ENCODE results near the gene NHSL2.

DNA sequence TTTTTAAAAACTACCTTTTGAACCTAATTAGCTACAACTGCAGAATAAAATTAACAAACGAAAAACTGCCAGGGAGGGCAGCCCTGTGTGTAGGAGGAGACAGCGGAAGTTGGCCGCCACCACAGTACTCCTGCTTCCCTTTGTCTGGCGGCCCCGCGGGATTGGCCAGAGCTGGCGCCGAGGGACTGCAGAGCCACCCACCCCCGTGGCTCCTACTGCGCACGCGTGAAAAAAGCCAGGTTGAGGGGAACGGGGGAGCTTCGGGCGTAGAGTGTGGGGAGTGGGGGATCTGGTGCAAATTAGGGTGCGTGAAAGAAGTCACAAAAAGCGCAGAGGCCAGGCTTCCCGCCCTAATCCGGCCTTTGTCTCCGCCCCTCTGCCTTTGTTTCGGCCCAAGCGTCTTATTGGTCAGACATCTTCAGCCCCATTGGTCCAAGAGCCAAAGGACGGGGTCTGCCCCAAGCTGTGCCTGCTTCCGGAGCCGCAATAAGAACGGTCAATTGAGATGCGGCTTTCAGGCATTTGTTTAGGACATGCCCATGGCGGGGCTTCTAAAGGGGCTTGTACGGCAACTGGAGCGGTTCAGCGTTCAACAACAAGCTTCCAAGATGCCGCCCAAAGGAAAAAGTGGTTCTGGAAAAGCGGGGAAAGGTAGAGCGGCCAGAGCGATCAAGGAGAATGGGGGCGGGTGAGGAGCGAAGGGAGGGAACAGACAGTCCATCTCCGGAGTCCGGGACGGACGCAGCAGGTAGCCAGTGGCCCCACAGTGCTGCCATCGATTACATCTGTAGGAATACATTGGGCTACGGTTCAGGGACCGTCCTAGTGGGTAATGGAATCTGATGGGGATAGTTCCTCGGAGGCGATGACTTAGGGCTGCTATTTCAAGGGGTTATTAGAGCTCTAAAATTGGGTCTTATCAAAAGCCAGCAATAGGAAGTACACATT is 270.8 kb downstream of the NHSL2 start, which contains the start of gene PIN4:
- TF ChIP-seq, protein P1, sequence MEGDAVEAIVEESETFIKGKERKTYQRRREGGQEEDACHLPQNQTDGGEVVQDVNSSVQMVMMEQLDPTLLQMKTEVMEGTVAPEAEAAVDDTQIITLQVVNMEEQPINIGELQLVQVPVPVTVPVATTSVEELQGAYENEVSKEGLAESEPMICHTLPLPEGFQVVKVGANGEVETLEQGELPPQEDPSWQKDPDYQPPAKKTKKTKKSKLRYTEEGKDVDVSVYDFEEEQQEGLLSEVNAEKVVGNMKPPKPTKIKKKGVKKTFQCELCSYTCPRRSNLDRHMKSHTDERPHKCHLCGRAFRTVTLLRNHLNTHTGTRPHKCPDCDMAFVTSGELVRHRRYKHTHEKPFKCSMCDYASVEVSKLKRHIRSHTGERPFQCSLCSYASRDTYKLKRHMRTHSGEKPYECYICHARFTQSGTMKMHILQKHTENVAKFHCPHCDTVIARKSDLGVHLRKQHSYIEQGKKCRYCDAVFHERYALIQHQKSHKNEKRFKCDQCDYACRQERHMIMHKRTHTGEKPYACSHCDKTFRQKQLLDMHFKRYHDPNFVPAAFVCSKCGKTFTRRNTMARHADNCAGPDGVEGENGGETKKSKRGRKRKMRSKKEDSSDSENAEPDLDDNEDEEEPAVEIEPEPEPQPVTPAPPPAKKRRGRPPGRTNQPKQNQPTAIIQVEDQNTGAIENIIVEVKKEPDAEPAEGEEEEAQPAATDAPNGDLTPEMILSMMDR (IDR thresholded peaks at IDR 0.05), result no peak
- no peak for TF ChIP-seq EP300 (IDR thresholded peaks at IDR 0.05; ENCODE audit: low read depth)
- peak; percentile 6 to 43 (median 29) for TF ChIP-seq POLR2AphosphoS5 (IDR thresholded peaks at IDR 0.05)
